Measurements from ENCODE around the gene SPPL2A. TPM values are rescaled to one million over a fixed set of nuclear protein-coding genes. Genes with fewer than 3 reads are reported as not detected.

SPPL2A gene
- total and polyA plus RNA-seq, 10 of the 15 experiments (the other 5 are each of a cell fraction or from before 2014, with no cell fraction given), result 11.3 to 83.8 (median 44.0) TPM

DNA sequence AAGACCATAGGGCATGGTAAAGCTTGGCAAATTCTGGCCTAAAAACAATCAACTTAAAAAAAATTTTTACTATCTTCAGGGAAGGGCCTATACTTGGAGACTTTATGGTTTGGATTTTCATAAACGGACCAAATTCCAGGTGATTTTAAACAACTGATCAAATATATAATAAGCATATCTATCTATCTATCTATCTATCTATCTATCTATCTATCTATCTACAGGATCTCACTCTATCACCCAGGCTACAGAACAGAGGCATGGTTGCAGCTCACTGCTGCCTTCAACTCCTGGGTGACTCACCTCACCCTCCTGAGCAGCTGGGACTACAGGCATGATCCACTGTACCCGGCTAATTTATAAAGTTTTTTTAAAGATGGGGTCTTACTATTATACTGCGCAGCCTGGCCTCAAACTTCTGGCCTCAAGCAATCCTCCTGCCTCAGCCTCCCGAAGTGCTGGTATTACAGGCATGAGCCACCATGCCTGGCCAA, 6.7 kb downstream of the SPPL2A start:
- ChIA-PET SMC1A (ENCODE audit: uncharacterized antibody, unreplicated experiment) (interaction anchor here (0.6 to 2.2 kb wide), 2 partner anchors 9 to 445 kb away, joined by 3 to 10 read pairs; no protein-coding TSS in a partner anchor), RAD21 (ENCODE audit: unreplicated experiment) (no interaction called here), POLR2A (interaction anchor here (1.0 to 1.5 kb wide), 2 partner anchors 22 to 121 kb away, joined by 4 read pairs; no protein-coding TSS in a partner anchor), CTCF (interaction anchor here (1.2 to 1.6 kb wide), 2 partner anchors 118 to 120 kb away, joined by 3 to 8 read pairs; no protein-coding TSS in a partner anchor)
- no peak overlapping the region for H3K9ac ChIP-seq (ENCODE audit: control insufficient read depth, insufficient read depth, low read length)
- WGBS (ENCODE audit: insufficient coverage, insufficient replicate concordance, low lambda C conversion rate, missing lambda C conversion rate), result 96% methylated on average over 4 of the region's 4 CpGs
- H3K27ac ChIP-seq (ENCODE audit: control insufficient read depth, insufficient read depth), result no peak overlapping the region
- FAIRE-seq (no peak), DNase-seq (ENCODE audit: low read depth, low spot score) (no peak), ATAC-seq (no peak)
- TF ChIP-seq, protein P1, sequence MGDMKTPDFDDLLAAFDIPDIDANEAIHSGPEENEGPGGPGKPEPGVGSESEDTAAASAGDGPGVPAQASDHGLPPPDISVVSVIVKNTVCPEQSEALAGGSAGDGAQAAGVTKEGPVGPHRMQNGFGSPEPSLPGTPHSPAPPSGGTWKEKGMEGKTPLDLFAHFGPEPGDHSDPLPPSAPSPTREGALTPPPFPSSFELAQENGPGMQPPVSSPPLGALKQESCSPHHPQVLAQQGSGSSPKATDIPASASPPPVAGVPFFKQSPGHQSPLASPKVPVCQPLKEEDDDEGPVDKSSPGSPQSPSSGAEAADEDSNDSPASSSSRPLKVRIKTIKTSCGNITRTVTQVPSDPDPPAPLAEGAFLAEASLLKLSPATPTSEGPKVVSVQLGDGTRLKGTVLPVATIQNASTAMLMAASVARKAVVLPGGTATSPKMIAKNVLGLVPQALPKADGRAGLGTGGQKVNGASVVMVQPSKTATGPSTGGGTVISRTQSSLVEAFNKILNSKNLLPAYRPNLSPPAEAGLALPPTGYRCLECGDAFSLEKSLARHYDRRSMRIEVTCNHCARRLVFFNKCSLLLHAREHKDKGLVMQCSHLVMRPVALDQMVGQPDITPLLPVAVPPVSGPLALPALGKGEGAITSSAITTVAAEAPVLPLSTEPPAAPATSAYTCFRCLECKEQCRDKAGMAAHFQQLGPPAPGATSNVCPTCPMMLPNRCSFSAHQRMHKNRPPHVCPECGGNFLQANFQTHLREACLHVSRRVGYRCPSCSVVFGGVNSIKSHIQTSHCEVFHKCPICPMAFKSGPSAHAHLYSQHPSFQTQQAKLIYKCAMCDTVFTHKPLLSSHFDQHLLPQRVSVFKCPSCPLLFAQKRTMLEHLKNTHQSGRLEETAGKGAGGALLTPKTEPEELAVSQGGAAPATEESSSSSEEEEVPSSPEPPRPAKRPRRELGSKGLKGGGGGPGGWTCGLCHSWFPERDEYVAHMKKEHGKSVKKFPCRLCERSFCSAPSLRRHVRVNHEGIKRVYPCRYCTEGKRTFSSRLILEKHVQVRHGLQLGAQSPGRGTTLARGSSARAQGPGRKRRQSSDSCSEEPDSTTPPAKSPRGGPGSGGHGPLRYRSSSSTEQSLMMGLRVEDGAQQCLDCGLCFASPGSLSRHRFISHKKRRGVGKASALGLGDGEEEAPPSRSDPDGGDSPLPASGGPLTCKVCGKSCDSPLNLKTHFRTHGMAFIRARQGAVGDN (IDR thresholded peaks at IDR 0.05), result no peak
- TF ChIP-seq ESRRA (IDR thresholded peaks at IDR 0.05; ENCODE audit: low read length), result no peak
- TF ChIP-seq CREM (IDR thresholded peaks at IDR 0.05; ENCODE audit: low read depth), result no peak
- TF ChIP-seq SMARCA5 (IDR thresholded peaks at IDR 0.05), result no peak
- no peak for TF ChIP-seq CHD1 (IDR thresholded peaks at IDR 0.05; ENCODE audit: low read depth, low read length)
- no peak for TF ChIP-seq RELA (IDR thresholded peaks at IDR 0.05; ENCODE audit: borderline replicate concordance, partially characterized antibody)
- TF ChIP-seq, protein P2, sequence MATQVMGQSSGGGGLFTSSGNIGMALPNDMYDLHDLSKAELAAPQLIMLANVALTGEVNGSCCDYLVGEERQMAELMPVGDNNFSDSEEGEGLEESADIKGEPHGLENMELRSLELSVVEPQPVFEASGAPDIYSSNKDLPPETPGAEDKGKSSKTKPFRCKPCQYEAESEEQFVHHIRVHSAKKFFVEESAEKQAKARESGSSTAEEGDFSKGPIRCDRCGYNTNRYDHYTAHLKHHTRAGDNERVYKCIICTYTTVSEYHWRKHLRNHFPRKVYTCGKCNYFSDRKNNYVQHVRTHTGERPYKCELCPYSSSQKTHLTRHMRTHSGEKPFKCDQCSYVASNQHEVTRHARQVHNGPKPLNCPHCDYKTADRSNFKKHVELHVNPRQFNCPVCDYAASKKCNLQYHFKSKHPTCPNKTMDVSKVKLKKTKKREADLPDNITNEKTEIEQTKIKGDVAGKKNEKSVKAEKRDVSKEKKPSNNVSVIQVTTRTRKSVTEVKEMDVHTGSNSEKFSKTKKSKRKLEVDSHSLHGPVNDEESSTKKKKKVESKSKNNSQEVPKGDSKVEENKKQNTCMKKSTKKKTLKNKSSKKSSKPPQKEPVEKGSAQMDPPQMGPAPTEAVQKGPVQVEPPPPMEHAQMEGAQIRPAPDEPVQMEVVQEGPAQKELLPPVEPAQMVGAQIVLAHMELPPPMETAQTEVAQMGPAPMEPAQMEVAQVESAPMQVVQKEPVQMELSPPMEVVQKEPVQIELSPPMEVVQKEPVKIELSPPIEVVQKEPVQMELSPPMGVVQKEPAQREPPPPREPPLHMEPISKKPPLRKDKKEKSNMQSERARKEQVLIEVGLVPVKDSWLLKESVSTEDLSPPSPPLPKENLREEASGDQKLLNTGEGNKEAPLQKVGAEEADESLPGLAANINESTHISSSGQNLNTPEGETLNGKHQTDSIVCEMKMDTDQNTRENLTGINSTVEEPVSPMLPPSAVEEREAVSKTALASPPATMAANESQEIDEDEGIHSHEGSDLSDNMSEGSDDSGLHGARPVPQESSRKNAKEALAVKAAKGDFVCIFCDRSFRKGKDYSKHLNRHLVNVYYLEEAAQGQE (IDR thresholded peaks at IDR 0.05; ENCODE audit: low read depth, low read length), result no peak
- TF ChIP-seq NR2C1 (IDR thresholded peaks at IDR 0.05), result no peak
- TF ChIP-seq MTA2 (IDR thresholded peaks at IDR 0.05; ENCODE audit: low read depth), result no peak
- no peak for TF ChIP-seq POLR2AphosphoS5 (IDR thresholded peaks at IDR 0.05; ENCODE audit: low read length)
- TF ChIP-seq, protein P3, sequence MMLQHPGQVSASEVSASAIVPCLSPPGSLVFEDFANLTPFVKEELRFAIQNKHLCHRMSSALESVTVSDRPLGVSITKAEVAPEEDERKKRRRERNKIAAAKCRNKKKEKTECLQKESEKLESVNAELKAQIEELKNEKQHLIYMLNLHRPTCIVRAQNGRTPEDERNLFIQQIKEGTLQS (IDR thresholded peaks at IDR 0.05; ENCODE audit: borderline replicate concordance, extremely low read depth, low read depth, low read length), result no peak
- TF ChIP-seq, protein P4, sequence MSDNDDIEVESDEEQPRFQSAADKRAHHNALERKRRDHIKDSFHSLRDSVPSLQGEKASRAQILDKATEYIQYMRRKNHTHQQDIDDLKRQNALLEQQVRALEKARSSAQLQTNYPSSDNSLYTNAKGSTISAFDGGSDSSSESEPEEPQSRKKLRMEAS (IDR thresholded peaks at IDR 0.05; ENCODE audit: low read depth, low read length), result no peak
- TF ChIP-seq RAD21 (IDR thresholded peaks at IDR 0.05; ENCODE audit: insufficient read depth, low read depth, low read length), result no peak
- peaks cover 70% of the 10 kb centered on the region for H3K79me2 ChIP-seq (ENCODE audit: control insufficient read depth, insufficient read depth, low read length)
- no peaks in the 10 kb centered on the region; the same call in 2 of the 3 replicates for H3K9me3 ChIP-seq (replicated peaks; ENCODE audit: control insufficient read depth, insufficient read depth, low read length)
- no peak overlapping the region for H3K4me3 ChIP-seq
- no peaks in the 10 kb centered on the region for H3K4me1 ChIP-seq (ENCODE audit: control insufficient read depth, insufficient read depth, low read length)
- H4K20me1 ChIP-seq (ENCODE audit: control insufficient read depth, insufficient read depth), result no peaks in the 10 kb centered on the region
- H2AFZ ChIP-seq (ENCODE audit: control insufficient read depth, low read depth, low read length), result no peak overlapping the region
- no TSS peak for BruUV-seq (replicated peaks)
- H3K4me2 ChIP-seq (ENCODE audit: control insufficient read depth, insufficient read depth), result no peak overlapping the region
- no peaks in the 10 kb centered on the region; a peak in 2 of 4 replicates for H3K36me3 ChIP-seq (ENCODE audit: control insufficient read depth in 2 of 2, insufficient read depth in 2 of 2, low read length in 1 of 2)
- in situ Hi-C loops (cut with MboI) (no loop called here), intact Hi-C loops (cut with micrococcal nuclease; ENCODE audit: unreplicated experiment) (no loop called here)
- H3K27me3 ChIP-seq (replicated peaks in 1 of 2; ENCODE audit: control insufficient read depth in 2 of 2, insufficient read depth in 2 of 2, low read length in 1 of 2), result no peaks in the 10 kb centered on the region

All from GM12878 (cell line).